ENCODE measurements around the gene LGALS12.

The LGALS12 gene

GRCh38 chr11:63505857-63506528 is at the start of gene LGALS12:
TSS of gene LGALS12 (plus strand) at chr11:63506084. CDS start at chr11:63506459, 375 bp downstream.
- no peak for ATAC-seq

GRCh38 chr11:63459586-63459985 is 46.3 kb upstream of the LGALS12 start:
- no peak for ATAC-seq

GRCh38 chr11:63462137-63462536 is 43.7 kb upstream of the LGALS12 start:
- ATAC-seq = no peak

GRCh38 chr11:63470311-63470710 is 35.6 kb upstream of the LGALS12 start:
- no peak for ATAC-seq

GRCh38 chr11:63472372-63472771 is 33.5 kb upstream of the LGALS12 start:
- no peak for ATAC-seq

- no peak for ATAC-seq
Measured at GRCh38 chr11:63476618-63477017, 29.3 kb upstream of the LGALS12 start.

- peak; percentile 32 to 59 for ATAC-seq
Measured at GRCh38 chr11:63478896-63479295, 27.0 kb upstream of the LGALS12 start.

GRCh38 chr11:63480039-63480438 is 25.8 kb upstream of the LGALS12 start:
- no peak for ATAC-seq

GRCh38 chr11:63485777-63486176 is 20.1 kb upstream of the LGALS12 start:
- no peak for ATAC-seq

- no peak for ATAC-seq
Measured at GRCh38 chr11:63488789-63489188, 17.1 kb upstream of the LGALS12 start.

- ATAC-seq = no peak
Measured at GRCh38 chr11:63489879-63490278, 16.0 kb upstream of the LGALS12 start.

GRCh38 chr11:63490551-63491239 is 15.2 kb upstream of the LGALS12 start, which contains the start of gene PLAAT5:
TSS of gene PLAAT5 (minus strand) at chr11:63491167. CDS start at chr11:63491034, 133 bp downstream.
- peak in 1 of 2 donors; percentile 36 for ATAC-seq

- ATAC-seq = no peak
Measured at GRCh38 chr11:63491240-63491587, 14.7 kb upstream of the LGALS12 start.

- peak; percentile 58 to 78 for ATAC-seq
Measured at GRCh38 chr11:63491636-63492372, 14.1 kb upstream of the LGALS12 start.

GRCh38 chr11:63492441-63492840 is 13.4 kb upstream of the LGALS12 start:
- ATAC-seq = no peak

- ATAC-seq = no peak
Measured at GRCh38 chr11:63493127-63493526, 12.8 kb upstream of the LGALS12 start.

- ATAC-seq = no peak
Measured at GRCh38 chr11:63494975-63495374, 10.9 kb upstream of the LGALS12 start.

- no peak for ATAC-seq
Measured at GRCh38 chr11:63499874-63500273, 6.0 kb upstream of the LGALS12 start.

- ATAC-seq = no peak
Measured at GRCh38 chr11:63501236-63501635, 4.6 kb upstream of the LGALS12 start.

- no peak for ATAC-seq
Measured at GRCh38 chr11:63502252-63502820, 3.5 kb upstream of the LGALS12 start.

- ATAC-seq = no peak
Measured at GRCh38 chr11:63503492-63503891, 2.4 kb upstream of the LGALS12 start.

- ATAC-seq = no peak
Measured at GRCh38 chr11:63504054-63504453, 1.8 kb upstream of the LGALS12 start.

GRCh38 chr11:63504933-63505586 is 824 bp upstream of the LGALS12 start:
- ATAC-seq = no peak

Measured in activated CD4-positive, CD25-positive, alpha-beta regulatory T cell treated with anti-CD3 and anti-CD28 coated beads, Interleukin-2, amount 50 U/mL, for 24 hours (primary cell).